Natural killer cell (primary cell): ENCODE results near the gene ZG16B. TPM values are rescaled to one million over a fixed set of nuclear protein-coding genes. Genes with fewer than 3 reads are reported as not detected.

Source experiments
- ATAC-seq, 3 donors: fragments of 150-1000 bp in 2 of 3; fragments of 200-7000 bp in 1 of 3; cut with Tn5 transposase; 1 replicate in 1 of 3; 2 replicates in 2 of 3; pipeline ENCODE4 v1.10.0; 2021; ENCODE audit warnings: mild to moderate bottlenecking in 2 of 3, moderate library complexity in 2 of 3
- DNase-seq, 2 donors: peaks; one replicate each; pipeline versions ENCODE4 v3.0.0 to v3.0.0-alpha.2; 2013 to 2021; ENCODE audit warnings: mixed read lengths in 1 of 2
- H3K27ac ChIP-seq: one replicate; pipeline ENCODE4 v1.5.1; 2013; ENCODE audit warnings: mild to moderate bottlenecking, low read length
- H3K27me3 ChIP-seq: one replicate; pipeline ENCODE4 v1.6.1; 2013; ENCODE audit warnings: low read length; ENCODE audit not compliant: control insufficient read depth, insufficient read depth
- H3K36me3 ChIP-seq: one replicate; pipeline ENCODE4 v1.6.1; 2013; ENCODE audit warnings: low read length; ENCODE audit not compliant: control insufficient read depth, insufficient read depth
- H3K4me1 ChIP-seq: one replicate; pipeline ENCODE4 v1.6.1; 2013; ENCODE audit warnings: low read length; ENCODE audit not compliant: control insufficient read depth, insufficient read depth
- H3K4me3 ChIP-seq: one replicate; pipeline ENCODE4 v1.5.1; 2013; ENCODE audit warnings: low read length
- H3K9me3 ChIP-seq: one replicate; pipeline ENCODE4 v1.6.1; 2013; ENCODE audit warnings: low read length; ENCODE audit not compliant: control insufficient read depth, insufficient read depth
- H3K27ac Mint-ChIP-seq, 2 donors: one replicate each; pipeline ENCODE4 v1.8.0; 2022; ENCODE audit warnings: mild to moderate bottlenecking in 2 of 2, mixed read lengths in 2 of 2, moderate library complexity in 1 of 2
- H3K27me3 Mint-ChIP-seq, 2 donors: one replicate each; pipeline ENCODE4 v1.8.0; 2022; ENCODE audit warnings: low read depth in 2 of 2, mixed read lengths in 2 of 2
- H3K36me3 Mint-ChIP-seq: one replicate; pipeline ENCODE4 v1.8.0; 2022; ENCODE audit warnings: mixed read lengths
- H3K4me1 Mint-ChIP-seq, 2 donors: one replicate each; pipeline ENCODE4 v1.8.0; 2022; ENCODE audit warnings: mixed read lengths in 2 of 2
- H3K4me3 Mint-ChIP-seq: one replicate; pipeline ENCODE4 v1.8.0; 2022; ENCODE audit warnings: mild to moderate bottlenecking, moderate library complexity, mixed read lengths
- H3K9me3 Mint-ChIP-seq, 2 donors: one replicate each; pipeline ENCODE4 v1.8.0; 2022; ENCODE audit warnings: mixed read lengths in 2 of 2
- CTCF ChIP-seq: fragments of 200-600 bp; IDR thresholded peaks from one replicate; pipeline ENCODE4 v1.8.0; 2022; ENCODE audit warnings: antibody characterized with exemption
- WGBS: methylation state at CpG from one replicate; pipeline ENCODE4 v1.1.7; 2013; ENCODE audit warnings: missing lambda C conversion rate; ENCODE audit not compliant: insufficient coverage; 5-methylcytosine and 5-hydroxymethylcytosine counted together
- intact Hi-C: fragments of 100-400 bp; cut with micrococcal nuclease; formaldehyde crosslinking; loops from one replicate; pipeline ENCODE4 v1.14.2; 2022
- total RNA-seq, 4 donors: library from RNA; stranded (reverse); fragments of 120-200 nt in 1 of 4; gene quantifications; one replicate each; pipeline versions ENCODE4 v1.2.3 to v1.2.4, GENCODE V29; 2013 to 2022

Gene ZG16B
- total RNA-seq, 3 donors from 2014 or later (not counting 1 experiment from before 2014, with no cell fraction given): 0.78 to 1.5 (median 1.1) TPM

GRCh38 chr16:2859686-2860265, 29.7 kb downstream of the ZG16B start:
- Histone ChIP-seq H3K4me3 (no peak overlapping the region), H3K36me3 (no peaks in the 10 kb centered on the region), H3K9me3 (no peaks in the 10 kb centered on the region), H3K4me1 (peaks cover 31% of the 10 kb centered on the region), H3K27me3 (peaks cover 3% of the 10 kb centered on the region), H3K27ac (no peak overlapping the region)
- H3K4me3 Mint-ChIP-seq: no peak overlapping the region
- peaks cover under 1% of the 10 kb centered on the region in 2 donors for H3K9me3 Mint-ChIP-seq
- intact Hi-C loops: no loop called here
- no peak for TF ChIP-seq CTCF
- peaks cover 6 to 15% of the 10 kb centered on the region in 2 donors for H3K4me1 Mint-ChIP-seq
- peaks cover 0 to 19% of the 10 kb centered on the region in 2 donors for H3K27me3 Mint-ChIP-seq
- 81% methylated on average over 10 of the region's 10 CpGs for WGBS
- no peak for DNase-seq
- H3K36me3 Mint-ChIP-seq: peaks cover 2% of the 10 kb centered on the region
- no peak overlapping the region for H3K27ac Mint-ChIP-seq
- no peak for ATAC-seq

GRCh38 chr16:2860826-2861567, 30.9 kb downstream of the ZG16B start:
- peaks cover 6 to 15% of the 10 kb centered on the region in 2 donors for H3K4me1 Mint-ChIP-seq
- H3K27ac ChIP-seq: no peak overlapping the region
- H3K36me3 Mint-ChIP-seq: no peaks in the 10 kb centered on the region
- H3K4me3 ChIP-seq: no peak overlapping the region
- H3K27me3 ChIP-seq: peaks cover 3% of the 10 kb centered on the region
- intact Hi-C loops: no loop called here
- no peak overlapping the region for H3K4me3 Mint-ChIP-seq
- TF ChIP-seq CTCF: no peak
- no peaks in the 10 kb centered on the region for H3K9me3 ChIP-seq
- H3K27ac Mint-ChIP-seq: no peak overlapping the region
- peaks cover 0 to 19% of the 10 kb centered on the region in 2 donors for H3K27me3 Mint-ChIP-seq
- no peak for ATAC-seq
- 73% methylated on average over 8 of the region's 8 CpGs for WGBS
- H3K4me1 ChIP-seq: peaks cover 31% of the 10 kb centered on the region
- no peaks in the 10 kb centered on the region for H3K36me3 ChIP-seq
- H3K9me3 Mint-ChIP-seq: no peaks in the 10 kb centered on the region
- no peak for DNase-seq

- H3K36me3 Mint-ChIP-seq: no peaks in the 10 kb centered on the region
- Histone ChIP-seq H3K27ac (no peak overlapping the region), H3K27me3 (no peaks in the 10 kb centered on the region), H3K36me3 (no peaks in the 10 kb centered on the region), H3K4me1 (peaks cover 14% of the 10 kb centered on the region), H3K9me3 (no peaks in the 10 kb centered on the region), H3K4me3 (no peak overlapping the region)
- WGBS: 93% methylated on average over 3 of the region's 4 CpGs
- no peak overlapping the region for H3K4me3 Mint-ChIP-seq
- DNase-seq (no peak), ATAC-seq (no peak)
- no peak for TF ChIP-seq CTCF
- H3K9me3 Mint-ChIP-seq: no peaks in the 10 kb centered on the region
- H3K4me1 Mint-ChIP-seq: peaks cover 9 to 12% of the 10 kb centered on the region in 2 donors
- no peak overlapping the region for H3K27ac Mint-ChIP-seq
- intact Hi-C loops: loop anchor here (5.0 kb wide), 1 partner anchor 47 kb away; the partner anchor contains the start of gene FLYWCH1
- H3K27me3 Mint-ChIP-seq: peaks cover 0 to 5% of the 10 kb centered on the region in 2 donors
These were observed 35.5 kb downstream of the ZG16B start for GRCh38 chr16:2865651-2866050.
